Activated naive CD4-positive, alpha-beta T cell treated with anti-CD3 and anti-CD28 coated beads, Interleukin-2, amount 10 ng/mL, durations not matched to agents 7 days and 5 days (primary cell): ENCODE results near the gene KRT83.
A peak's percentile ranks its signal among the peaks of the same experiment; 100 is the strongest.
"Not testable (repeated sequence)": the region's sequence is repeated elsewhere in the genome, so short reads cannot be mapped to it uniquely, and the experiment has no call there.

Experiments used
- CTCF ChIA-PET: fragments of 350-600 bp; sonication (Branson Sonifier 250); formaldehyde crosslinking; loops from one replicate; lab custom pipeline; 2021; ENCODE audit warnings: antibody characterized with exemption; lab: Charles Lee
- DNase-seq: peaks from one replicate; pipeline ENCODE4 v3.0.0-alpha.2; 2020
- H3K27ac Mint-ChIP-seq: one replicate; pipeline ENCODE4 v1.8.0; 2021; ENCODE audit warnings: mild to moderate bottlenecking, moderate library complexity, mixed read lengths
- H3K27me3 Mint-ChIP-seq: one replicate; pipeline ENCODE4 v1.8.0; 2021; ENCODE audit warnings: mild to moderate bottlenecking, mixed read lengths
- H3K36me3 Mint-ChIP-seq: one replicate; pipeline ENCODE4 v1.8.0; 2021; ENCODE audit warnings: mixed read lengths
- H3K4me1 Mint-ChIP-seq: one replicate; pipeline ENCODE4 v1.8.0; 2021; ENCODE audit warnings: mixed read lengths
- H3K4me3 Mint-ChIP-seq: one replicate; pipeline ENCODE4 v1.8.0; 2021; ENCODE audit warnings: mild to moderate bottlenecking, moderate library complexity, mixed read lengths
- H3K9me3 Mint-ChIP-seq: one replicate; pipeline ENCODE4 v1.8.0; 2021; ENCODE audit warnings: mixed read lengths

The KRT83 gene

GRCh38 chr12:52318241-52318990 lies 2.8 kb downstream of the KRT83 start:
- H3K9me3 Mint-ChIP-seq, result no peaks in the 10 kb centered on the region
- peak; percentile 10 for DNase-seq
- no peak overlapping the region for H3K4me3 Mint-ChIP-seq
- peaks cover 80% of the 10 kb centered on the region for H3K27me3 Mint-ChIP-seq
- H3K36me3 Mint-ChIP-seq, result no peaks in the 10 kb centered on the region
- H3K27ac Mint-ChIP-seq, result no peak overlapping the region
- CTCF ChIA-PET, result interaction anchor here (0.6 to 1.6 kb wide), 11 partner anchors 7 to 164 kb away, joined by 3 to 6 read pairs (median 3); no protein-coding TSS in a partner anchor
- H3K4me1 Mint-ChIP-seq, result no peaks in the 10 kb centered on the region

- Mint-ChIP-seq H3K36me3 (no peaks in the 10 kb centered on the region), H3K4me3 (no peak overlapping the region), H3K4me1 (no peaks in the 10 kb centered on the region), H3K27me3 (peaks cover 80% of the 10 kb centered on the region), H3K9me3 (no peaks in the 10 kb centered on the region), H3K27ac (no peak overlapping the region)
- DNase-seq, result peak; percentile 16
- CTCF ChIA-PET, result interaction anchor here (0.6 to 1.6 kb wide), 4 partner anchors 10 to 151 kb away, joined by 3 to 5 read pairs (median 3); no protein-coding TSS in a partner anchor
Observed at GRCh38 chr12:52317468-52318052, 3.6 kb downstream of the KRT83 start.

- Mint-ChIP-seq H3K4me1 (no peaks in the 10 kb centered on the region), H3K4me3 (no peak overlapping the region), H3K36me3 (no peaks in the 10 kb centered on the region), H3K27ac (no peak overlapping the region), H3K27me3 (peaks cover 80% of the 10 kb centered on the region), H3K9me3 (no peaks in the 10 kb centered on the region)
- CTCF ChIA-PET, result interaction anchor here (0.8 to 1.5 kb wide), 5 partner anchors 8 to 38 kb away, joined by 3 to 7 read pairs (median 4); no protein-coding TSS in a partner anchor
- peak; percentile 4 for DNase-seq
Observed at GRCh38 chr12:52316701-52317100, 4.5 kb downstream of the KRT83 start.

- H3K4me1 Mint-ChIP-seq, result no peaks in the 10 kb centered on the region
- H3K9me3 Mint-ChIP-seq, result no peaks in the 10 kb centered on the region
- H3K27me3 Mint-ChIP-seq, result peaks cover 80% of the 10 kb centered on the region
- no peak overlapping the region for H3K4me3 Mint-ChIP-seq
- CTCF ChIA-PET, result interaction anchor here (0.8 to 1.6 kb wide), 6 partner anchors 9 to 95 kb away, joined by 3 to 7 read pairs (median 4); no protein-coding TSS in a partner anchor
- H3K27ac Mint-ChIP-seq, result no peak overlapping the region
- H3K36me3 Mint-ChIP-seq, result no peaks in the 10 kb centered on the region
- no peak for DNase-seq
Observed at GRCh38 chr12:52316290-52316689, 4.9 kb downstream of the KRT83 start.

- CTCF ChIA-PET, result interaction anchor here (0.8 to 1.6 kb wide), 7 partner anchors 9 to 95 kb away, joined by 3 to 7 read pairs (median 4); no protein-coding TSS in a partner anchor
- H3K9me3 Mint-ChIP-seq, H3K4me1 Mint-ChIP-seq, H3K4me3 Mint-ChIP-seq, H3K27ac Mint-ChIP-seq, H3K36me3 Mint-ChIP-seq: not testable (repeated sequence)
- DNase-seq, result peak; percentile 59
- H3K27me3 Mint-ChIP-seq, result peaks cover 80% of the 10 kb centered on the region
Observed at GRCh38 chr12:52315721-52316120, 5.5 kb downstream of the KRT83 start.

GRCh38 chr12:52314511-52314910 lies 6.7 kb downstream of the KRT83 start:
- H3K27me3 Mint-ChIP-seq, result peaks cover 81% of the 10 kb centered on the region

GRCh38 chr12:52313926-52314325 lies 7.3 kb downstream of the KRT83 start:
- CTCF ChIA-PET, result interaction anchor here (1.6 kb wide), 2 partner anchors 35 to 90 kb away, joined by 3 read pairs; no protein-coding TSS in a partner anchor
- DNase-seq, result no peak
- H3K27ac Mint-ChIP-seq, result no peak overlapping the region
- no peaks in the 10 kb centered on the region for H3K36me3 Mint-ChIP-seq
- H3K9me3 Mint-ChIP-seq, result no peaks in the 10 kb centered on the region
- H3K27me3 Mint-ChIP-seq, result peaks cover 81% of the 10 kb centered on the region
- no peak overlapping the region for H3K4me3 Mint-ChIP-seq
- peaks cover under 1% of the 10 kb centered on the region for H3K4me1 Mint-ChIP-seq

More at GRCh38 chr12:52314511-52314910, 6.7 kb downstream of the KRT83 start:
- Mint-ChIP-seq H3K27ac (no peak overlapping the region), H3K4me3 (no peak overlapping the region), H3K9me3 (no peaks in the 10 kb centered on the region), H3K36me3 (no peaks in the 10 kb centered on the region), H3K4me1 (no peaks in the 10 kb centered on the region)
- CTCF ChIA-PET, result interaction anchor here (1.0 kb wide), 1 partner anchor 15 kb away, joined by 4 read pairs; no protein-coding TSS in a partner anchor
- DNase-seq, result no peak

GRCh38 chr12:52313461-52313860 lies 7.7 kb downstream of the KRT83 start:
- H3K4me3 Mint-ChIP-seq, result no peak overlapping the region
- peaks cover 81% of the 10 kb centered on the region for H3K27me3 Mint-ChIP-seq
- DNase-seq, result peak; percentile 13
- peaks cover 5% of the 10 kb centered on the region for H3K4me1 Mint-ChIP-seq
- no peaks in the 10 kb centered on the region for H3K36me3 Mint-ChIP-seq
- CTCF ChIA-PET, result interaction anchor here (1.6 to 4.9 kb wide), 3 partner anchors 14 to 90 kb away, joined by 3 to 34 read pairs (median 3); no protein-coding TSS in a partner anchor
- H3K27ac Mint-ChIP-seq, result no peak overlapping the region
- no peaks in the 10 kb centered on the region for H3K9me3 Mint-ChIP-seq

GRCh38 chr12:52312086-52312485 lies 9.1 kb downstream of the KRT83 start:
- Mint-ChIP-seq H3K36me3 (no peaks in the 10 kb centered on the region), H3K27ac (no peak overlapping the region), H3K4me1 (peaks cover 10% of the 10 kb centered on the region), H3K4me3 (no peak overlapping the region), H3K27me3 (peaks cover 81% of the 10 kb centered on the region), H3K9me3 (no peaks in the 10 kb centered on the region)
- CTCF ChIA-PET, result interaction anchor here (0.8 to 4.9 kb wide), 7 partner anchors 7 to 566 kb away, joined by 3 to 34 read pairs (median 5); no protein-coding TSS in a partner anchor
- DNase-seq, result peak; percentile 7

- Mint-ChIP-seq H3K4me3 (no peak overlapping the region), H3K4me1 (peaks cover 10% of the 10 kb centered on the region), H3K27me3 (peaks cover 88% of the 10 kb centered on the region), H3K36me3 (no peaks in the 10 kb centered on the region), H3K27ac (no peak overlapping the region), H3K9me3 (no peaks in the 10 kb centered on the region)
- CTCF ChIA-PET, result interaction anchor here (0.8 to 4.9 kb wide), 7 partner anchors 8 to 567 kb away, joined by 3 to 34 read pairs (median 5); no protein-coding TSS in a partner anchor
- peak; percentile 10 for DNase-seq
Observed at GRCh38 chr12:52311285-52311648, 9.9 kb downstream of the KRT83 start.

GRCh38 chr12:52310622-52311284 lies 10.4 kb downstream of the KRT83 start:
- H3K4me3 Mint-ChIP-seq, result no peak overlapping the region
- no peaks in the 10 kb centered on the region for H3K9me3 Mint-ChIP-seq
- H3K4me1 Mint-ChIP-seq, result peaks cover 14% of the 10 kb centered on the region
- peaks cover 93% of the 10 kb centered on the region for H3K27me3 Mint-ChIP-seq
- peak; percentile 4 for DNase-seq
- no peaks in the 10 kb centered on the region for H3K36me3 Mint-ChIP-seq
- no peak overlapping the region for H3K27ac Mint-ChIP-seq
- CTCF ChIA-PET, result interaction anchor here (0.6 to 4.9 kb wide), 7 partner anchors 9 to 159 kb away, joined by 3 to 34 read pairs (median 5); no protein-coding TSS in a partner anchor

GRCh38 chr12:52308806-52309425 lies 12.3 kb downstream of the KRT83 start:
- Mint-ChIP-seq H3K4me3 (peak overlapping the region; percentile 50), H3K36me3 (no peaks in the 10 kb centered on the region), H3K4me1 (peaks cover 28% of the 10 kb centered on the region), H3K27me3 (peaks cover 96% of the 10 kb centered on the region), H3K9me3 (no peaks in the 10 kb centered on the region), H3K27ac (no peak overlapping the region)
- DNase-seq, result peak; percentile 15
- CTCF ChIA-PET, result interaction anchor here (0.7 to 4.9 kb wide), 4 partner anchors 18 to 88 kb away, joined by 3 to 34 read pairs (median 14); no protein-coding TSS in a partner anchor
